Fibroblast of skin of right quadriceps (primary cell): ENCODE data around the gene IFRD1.

Source experiments
- DNase-seq: peaks from one replicate; pipeline ENCODE4 v3.0.0-alpha.2; 2013

The IFRD1 gene

DNA sequence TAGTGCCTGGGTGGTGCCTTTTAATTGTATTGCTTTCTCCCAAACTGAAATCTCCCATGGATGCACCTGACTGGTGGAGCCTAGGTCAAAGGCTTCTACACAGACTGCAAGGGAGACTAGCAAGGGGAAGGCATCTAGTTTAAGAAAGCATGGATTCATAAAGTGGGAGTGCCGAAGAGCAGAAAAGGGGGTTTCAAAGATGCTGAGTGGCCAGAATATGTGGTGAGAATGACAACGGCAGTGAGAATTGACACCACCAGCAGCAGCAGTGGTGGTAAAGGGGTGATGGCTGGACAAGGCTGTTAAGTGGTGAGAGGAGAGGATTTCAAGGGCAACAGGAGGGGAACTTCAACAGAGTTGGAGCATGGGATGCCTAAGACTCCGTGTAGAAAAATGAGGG is 67.2 kb downstream of the IFRD1 start:
- DNase-seq = no peak

GRCh38 chr7:112520787-112521186 is 70.5 kb downstream of the IFRD1 start:
- DNase-seq = no peak

DNA sequence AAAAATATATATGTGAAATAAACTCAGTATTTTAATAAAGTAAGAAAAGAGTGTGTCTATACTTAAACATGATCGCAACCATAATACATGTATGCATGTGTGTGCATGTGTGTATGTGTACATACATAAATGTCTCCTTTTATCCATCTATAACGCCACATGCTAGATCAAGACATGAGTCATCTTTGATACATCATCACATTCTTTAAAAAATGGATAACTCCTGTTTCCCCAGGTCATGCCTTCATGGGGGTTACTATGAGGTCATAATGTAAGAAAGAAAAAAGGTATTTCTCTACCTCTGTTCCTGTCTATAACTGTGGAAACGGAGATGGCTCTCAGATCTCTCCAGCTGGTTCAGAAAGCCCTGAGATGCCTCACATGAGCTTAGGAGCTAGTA is 71.7 kb downstream of the IFRD1 start:
- no peak for DNase-seq

GRCh38 chr7:112523871-112524270 is 73.6 kb downstream of the IFRD1 start:
- DNase-seq = no peak
